Sigmoid colon (tissue), 3 donors: ENCODE measurements around the gene DIAPH2.

Source experiments
- CTCF ChIP-seq, 4 experiments: fragments of 450-650 bp in 3 of 4; fragments of 200-600 bp in 1 of 4; IDR thresholded peaks; one replicate each; pipeline ENCODE4 v1.5.1; 2016 to 2019; ENCODE audit warnings: antibody characterized with exemption in 4 of 4, mild to moderate bottlenecking in 3 of 4, moderate library complexity in 2 of 4
- POLR2A ChIP-seq, 2 donors: fragments of 450-650 bp; IDR thresholded peaks; one replicate each; pipeline ENCODE4 v1.6.1; 2016; ENCODE audit warnings: antibody characterized with exemption in 2 of 2, mild to moderate bottlenecking in 2 of 2, moderate library complexity in 2 of 2

GRCh38 chrX:97629597-97629985 lies 944.9 kb downstream of the DIAPH2 start:
- TF ChIP-seq CTCF (IDR thresholded peaks at IDR 0.05) (no peak), POLR2A (IDR thresholded peaks at IDR 0.05) (no peak)
